Epithelial cell of esophagus (primary cell): Measurements from ENCODE around the gene PMM2.
"Not testable (repeated sequence)": the region's sequence is repeated elsewhere in the genome, so short reads cannot be mapped to it uniquely, and the experiment has no call there.

ENCODE experiments used
- DNase-seq: peaks from one replicate; pipeline ENCODE4 v3.0.0; 2010; ENCODE audit warnings: low read depth
- H3K4me3 ChIP-seq: 2 replicates; pipeline ENCODE4 v1.5.1; 2011; ENCODE audit warnings: mild to moderate bottlenecking, low read length, control low read depth
- TF ChIP-seq, protein P1 (sequence below): IDR thresholded peaks from 2 replicates; pipeline ENCODE4 v1.5.1; 2011; ENCODE audit warnings: low read depth, mild to moderate bottlenecking, low read length, control low read depth, inconsistent platforms; ENCODE audit not compliant: insufficient read depth; ENCODE audit errors: missing control alignments

Gene PMM2

DNA sequence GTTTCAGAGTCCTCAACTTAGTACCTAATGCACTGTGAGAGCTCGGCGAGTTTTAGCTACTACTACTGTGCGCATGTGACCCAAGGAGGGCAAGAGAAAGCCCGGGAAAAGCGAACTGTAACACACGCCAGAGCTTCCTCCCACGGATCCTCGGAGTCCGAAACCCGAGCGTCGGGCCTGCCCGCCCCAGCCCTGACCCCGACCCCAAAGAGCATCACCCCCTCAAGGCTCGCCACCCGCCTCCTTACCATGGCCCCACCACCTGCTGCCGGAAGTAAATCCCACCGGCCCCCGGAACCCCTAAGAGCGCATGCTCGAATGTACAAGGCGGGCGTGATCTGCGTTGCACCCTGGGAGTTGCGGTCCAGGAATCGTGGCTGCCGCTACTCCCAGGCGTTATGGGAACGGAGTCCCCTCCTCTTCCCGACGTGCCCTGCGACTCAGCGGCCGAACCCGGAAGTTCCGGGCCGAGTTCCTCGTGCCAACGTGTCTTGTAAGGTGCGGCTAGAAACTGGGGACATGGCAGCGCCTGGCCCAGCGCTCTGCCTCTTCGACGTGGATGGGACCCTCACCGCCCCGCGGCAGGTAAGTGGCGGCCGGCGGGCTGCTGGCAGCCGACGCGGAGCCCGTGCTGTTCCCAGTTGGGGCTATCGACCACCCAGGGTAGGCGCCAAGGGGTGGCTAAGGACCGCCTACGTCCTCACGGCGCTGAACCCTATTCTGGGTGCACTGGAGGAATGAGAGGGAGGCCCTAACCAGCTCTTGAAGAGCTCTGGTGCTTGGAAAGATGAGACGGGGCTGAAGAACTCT is at the start of gene PMM2, which contains the start of gene TMEM186:
Gene PMM2, plus strand, starts transcription at position 476 of the 810 bp plus-strand sequence. Its CDS starts 44 bp downstream, at position 520.
Gene TMEM186, minus strand, starts transcription at position 276 of the 810 bp plus-strand sequence. Its CDS starts 25 bp downstream, at position 251.
- peak within 1 kb of the TSS; percentile 71 for H3K4me3 ChIP-seq

DNA sequence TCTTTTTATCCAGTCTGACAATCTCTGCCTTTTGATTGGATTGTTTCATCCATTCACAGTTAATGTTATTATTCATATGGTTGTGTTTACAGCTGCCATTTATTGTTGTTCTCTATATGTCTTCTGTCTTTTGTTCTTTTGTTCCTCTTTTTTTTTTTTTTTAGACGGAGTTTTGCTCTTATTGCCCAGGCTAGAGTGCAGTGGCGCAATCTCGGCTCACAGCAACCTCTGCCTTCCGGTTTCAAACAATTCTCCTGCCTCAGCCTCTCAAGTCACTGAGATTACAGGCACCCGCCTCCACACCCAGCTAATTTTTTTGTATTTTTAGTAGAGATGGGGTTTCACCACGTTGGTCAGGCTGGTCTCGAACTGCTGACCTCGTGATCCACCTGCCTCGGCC is 48.7 kb upstream of the PMM2 start:
- H3K4me3 ChIP-seq, DNase-seq: not testable (repeated sequence)

More for the DNA sequence above, at the start of gene PMM2, which contains the start of gene TMEM186:
- TF ChIP-seq, protein P1, sequence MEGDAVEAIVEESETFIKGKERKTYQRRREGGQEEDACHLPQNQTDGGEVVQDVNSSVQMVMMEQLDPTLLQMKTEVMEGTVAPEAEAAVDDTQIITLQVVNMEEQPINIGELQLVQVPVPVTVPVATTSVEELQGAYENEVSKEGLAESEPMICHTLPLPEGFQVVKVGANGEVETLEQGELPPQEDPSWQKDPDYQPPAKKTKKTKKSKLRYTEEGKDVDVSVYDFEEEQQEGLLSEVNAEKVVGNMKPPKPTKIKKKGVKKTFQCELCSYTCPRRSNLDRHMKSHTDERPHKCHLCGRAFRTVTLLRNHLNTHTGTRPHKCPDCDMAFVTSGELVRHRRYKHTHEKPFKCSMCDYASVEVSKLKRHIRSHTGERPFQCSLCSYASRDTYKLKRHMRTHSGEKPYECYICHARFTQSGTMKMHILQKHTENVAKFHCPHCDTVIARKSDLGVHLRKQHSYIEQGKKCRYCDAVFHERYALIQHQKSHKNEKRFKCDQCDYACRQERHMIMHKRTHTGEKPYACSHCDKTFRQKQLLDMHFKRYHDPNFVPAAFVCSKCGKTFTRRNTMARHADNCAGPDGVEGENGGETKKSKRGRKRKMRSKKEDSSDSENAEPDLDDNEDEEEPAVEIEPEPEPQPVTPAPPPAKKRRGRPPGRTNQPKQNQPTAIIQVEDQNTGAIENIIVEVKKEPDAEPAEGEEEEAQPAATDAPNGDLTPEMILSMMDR, result no peak
- DNase-seq, result peak; percentile 98

DNA sequence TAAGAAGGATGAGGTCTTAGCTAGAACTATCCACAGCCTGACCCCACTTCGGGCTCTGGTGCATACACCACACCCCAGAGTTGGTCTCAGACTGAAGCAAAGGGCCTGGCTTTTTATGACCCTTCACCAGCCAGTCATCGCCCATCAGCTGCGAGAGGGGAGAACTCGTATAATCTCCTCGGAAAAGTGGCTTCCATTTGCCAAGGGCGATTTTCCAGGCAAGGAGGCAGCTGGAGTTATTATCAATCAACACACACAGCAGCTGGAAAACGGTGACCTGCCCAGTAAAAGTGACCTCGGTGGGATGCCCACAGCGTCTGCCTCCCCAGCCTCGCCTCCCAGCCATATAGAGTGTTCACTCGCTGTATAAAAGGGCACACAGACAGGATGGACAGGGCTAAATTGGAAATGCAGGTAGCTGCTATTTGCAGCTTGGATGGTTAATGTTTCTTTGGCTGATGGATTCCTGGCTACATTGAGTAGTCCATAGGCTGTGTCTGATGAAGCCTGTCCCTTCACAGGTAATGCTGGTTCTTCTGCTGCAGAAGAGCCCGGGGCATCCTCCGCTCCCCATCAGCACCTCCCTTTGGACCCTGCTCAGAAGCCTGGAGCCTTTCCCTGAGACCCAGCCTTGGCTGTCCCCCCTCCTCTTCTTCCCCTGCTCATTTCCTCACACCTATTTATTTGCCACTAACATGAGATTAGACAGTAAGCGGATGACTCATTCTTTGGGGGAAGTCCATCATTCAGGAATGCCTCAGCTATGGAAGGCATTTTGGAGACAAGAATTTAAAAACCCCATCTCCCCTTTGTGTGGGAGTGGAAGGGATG is 45.9 kb upstream of the PMM2 start:
- TF ChIP-seq, protein P1, result no peak
- peak; percentile 77 for DNase-seq
- no peak overlapping the region for H3K4me3 ChIP-seq

DNA sequence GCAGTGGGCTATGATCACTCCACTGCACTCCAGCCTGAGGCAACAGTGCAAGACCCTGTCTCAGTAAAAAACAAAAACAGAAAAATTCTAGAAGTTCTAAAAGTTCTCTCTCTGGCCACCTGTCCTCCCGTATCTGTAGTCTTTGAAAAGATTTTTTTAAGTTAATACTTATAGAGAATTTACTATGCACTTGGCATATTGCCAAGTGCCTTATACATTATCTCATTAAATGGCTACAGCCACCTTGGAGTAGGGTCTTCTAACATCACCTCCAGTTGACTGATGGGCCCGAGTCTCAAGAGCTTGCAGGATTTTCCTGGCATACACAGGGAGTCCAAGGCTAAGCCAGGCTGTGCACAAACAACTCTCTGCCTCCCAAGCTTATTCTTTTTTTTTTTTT is 44.9 kb upstream of the PMM2 start:
- no peak overlapping the region for H3K4me3 ChIP-seq
- TF ChIP-seq, protein P1, result no peak
- DNase-seq, result no peak

DNA sequence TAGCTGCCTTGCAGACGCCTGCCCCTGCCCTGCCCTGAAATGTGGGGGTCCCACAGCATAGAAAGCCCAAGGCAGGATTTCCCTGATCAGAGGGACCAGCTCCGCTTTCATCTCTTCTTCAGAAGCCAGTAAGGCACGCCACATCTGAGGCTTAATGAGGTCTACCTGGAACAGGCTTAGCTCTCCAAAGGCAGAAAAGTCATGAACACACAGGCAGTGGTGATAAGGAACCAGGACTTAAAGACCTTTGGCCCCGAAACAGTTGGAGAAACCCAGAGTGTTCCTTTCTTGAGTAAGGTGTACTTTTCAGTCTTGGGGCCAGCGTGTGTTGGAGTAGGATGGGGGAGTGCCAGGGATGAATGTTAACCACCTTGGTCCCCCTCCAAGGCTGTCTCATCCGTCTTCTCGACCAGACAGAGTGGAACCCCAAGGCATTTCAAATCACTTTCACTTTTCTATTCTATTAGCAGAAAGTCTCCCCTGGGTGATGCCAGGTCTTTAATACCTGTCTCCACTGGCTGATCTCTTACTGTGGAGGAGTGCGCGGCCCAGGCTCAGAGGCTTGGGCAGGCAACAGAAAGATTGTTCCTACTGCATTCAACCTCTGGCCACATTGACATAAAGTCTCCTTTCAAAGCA is 44.1 kb upstream of the PMM2 start:
- no peak overlapping the region for H3K4me3 ChIP-seq
- no peak for DNase-seq
- TF ChIP-seq, protein P1, result no peak

DNA sequence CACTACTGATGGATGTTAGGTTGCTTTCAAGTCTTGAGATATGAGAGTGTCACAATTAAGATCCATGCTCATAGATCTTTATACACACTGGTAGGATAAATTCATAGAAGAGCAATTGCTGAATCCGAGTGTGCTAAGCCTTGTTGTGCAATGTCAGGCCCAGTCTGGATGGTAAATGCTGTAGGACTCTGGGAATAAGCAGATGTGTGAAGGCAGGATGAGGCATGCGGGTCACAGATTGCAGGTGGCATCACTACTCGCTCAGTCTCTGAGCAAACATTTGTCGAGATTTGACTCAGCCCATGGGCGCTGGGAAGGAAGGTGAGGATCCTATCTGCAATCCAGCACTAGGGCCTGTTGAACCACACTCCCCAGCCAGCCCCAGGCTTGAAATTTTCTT is 40.9 kb upstream of the PMM2 start:
- H3K4me3 ChIP-seq, result no peak overlapping the region
- peak; percentile 89 for DNase-seq
- TF ChIP-seq, protein P1, result no peak

DNA sequence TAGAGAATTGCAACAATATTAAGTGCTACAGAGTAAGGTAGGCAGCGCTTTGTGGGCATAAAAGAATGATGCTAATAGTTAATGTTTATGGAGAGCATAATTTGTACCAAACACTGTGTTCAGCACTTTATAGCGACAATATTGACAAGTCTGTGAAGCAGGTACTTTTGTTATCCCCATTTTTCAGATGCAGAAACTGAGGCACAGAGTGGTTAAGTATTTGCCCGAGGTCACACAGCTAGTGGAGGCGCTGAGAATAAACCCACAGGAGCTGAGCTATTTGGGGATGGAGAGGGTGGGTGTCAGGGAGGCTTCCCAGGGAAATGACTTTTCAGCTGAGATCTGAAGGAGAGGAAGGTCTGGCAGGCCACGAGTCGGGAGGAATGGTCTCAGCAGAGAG is 39.6 kb upstream of the PMM2 start:
- TF ChIP-seq, protein P1, result no peak
- H3K4me3 ChIP-seq, result no peak overlapping the region
- no peak for DNase-seq
